HG03575 (cell line): ENCODE results near the gene CRYL1.

Experiments
- ATAC-seq: cut with Tn5 transposase; IDR thresholded peaks from one replicate; pipeline ENCODE4 v1.9.1; 2021; ENCODE audit not compliant: unreplicated experiment, insufficient number of reproducible peaks, low FRiP score; ENCODE audit errors: extremely low read depth

CRYL1 gene, protein sequence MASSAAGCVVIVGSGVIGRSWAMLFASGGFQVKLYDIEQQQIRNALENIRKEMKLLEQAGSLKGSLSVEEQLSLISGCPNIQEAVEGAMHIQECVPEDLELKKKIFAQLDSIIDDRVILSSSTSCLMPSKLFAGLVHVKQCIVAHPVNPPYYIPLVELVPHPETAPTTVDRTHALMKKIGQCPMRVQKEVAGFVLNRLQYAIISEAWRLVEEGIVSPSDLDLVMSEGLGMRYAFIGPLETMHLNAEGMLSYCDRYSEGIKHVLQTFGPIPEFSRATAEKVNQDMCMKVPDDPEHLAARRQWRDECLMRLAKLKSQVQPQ

DNA sequence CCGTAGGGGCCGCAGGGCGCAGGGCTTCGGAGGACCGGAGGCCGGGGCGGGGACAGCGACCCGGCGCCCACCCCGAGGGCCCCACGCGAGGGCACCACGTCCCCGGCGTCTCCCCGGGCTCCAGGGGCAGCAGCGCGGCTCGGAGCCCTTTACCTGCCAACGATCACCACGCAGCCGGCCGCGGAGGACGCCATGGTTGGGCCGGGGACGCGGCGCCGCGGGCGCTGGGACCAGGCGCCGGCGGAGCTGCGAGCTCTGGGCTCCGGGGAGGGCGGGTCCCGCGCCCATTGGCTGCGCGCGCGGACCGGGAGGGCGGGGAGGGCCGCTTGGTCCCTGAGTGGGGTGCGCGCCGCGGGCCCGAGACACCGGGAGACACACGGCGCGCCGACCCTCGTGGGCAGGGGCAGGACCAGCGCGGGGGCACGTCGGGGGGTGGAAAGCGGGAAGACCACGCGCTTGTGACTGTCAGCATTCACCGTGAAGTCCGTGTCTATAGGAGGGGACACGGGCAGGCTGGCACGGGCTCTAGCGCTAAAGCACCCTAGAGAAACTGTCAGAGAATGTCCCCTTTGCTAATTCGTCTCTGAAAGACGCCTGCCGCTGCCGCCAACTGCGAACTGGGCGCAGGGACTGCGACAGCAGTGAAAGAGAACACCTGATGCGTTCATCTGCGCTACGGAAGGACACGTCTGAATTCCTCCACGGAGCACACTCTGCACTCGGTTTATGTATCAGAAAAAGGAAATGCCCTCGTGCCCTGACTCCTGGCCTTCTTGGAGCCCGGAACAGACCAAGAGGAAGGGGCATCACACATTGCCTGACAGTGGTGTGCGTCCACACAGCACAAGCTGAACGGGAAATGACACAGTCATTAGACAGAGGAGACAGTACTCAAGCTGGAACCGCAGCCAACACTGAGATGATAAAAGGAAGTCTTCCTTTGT, at the start of gene CRYL1:
Gene CRYL1, minus strand, starts transcription at position 257 of the 944 bp plus-strand sequence. Its CDS starts 63 bp downstream, at position 194.
- no peak for ATAC-seq

DNA sequence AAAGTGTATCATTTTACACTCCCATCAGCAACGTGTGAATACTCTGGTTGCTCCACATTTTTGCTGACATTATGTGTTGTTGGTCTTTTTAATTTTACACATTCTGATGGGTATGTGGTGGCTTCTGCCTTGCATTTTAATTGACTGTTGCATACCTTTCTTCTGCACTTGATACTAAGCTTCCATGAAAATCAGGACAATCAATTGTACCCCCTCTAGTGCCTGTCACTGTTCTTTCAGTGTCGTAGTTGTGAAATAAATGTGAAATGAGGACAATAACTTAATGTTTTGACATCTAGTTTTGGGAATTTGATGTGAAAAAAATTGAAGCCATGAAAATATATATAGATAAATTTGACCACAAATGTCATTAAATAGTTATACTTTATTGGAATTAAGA, 48.0 kb upstream of the CRYL1 start:
- no peak for ATAC-seq

DNA sequence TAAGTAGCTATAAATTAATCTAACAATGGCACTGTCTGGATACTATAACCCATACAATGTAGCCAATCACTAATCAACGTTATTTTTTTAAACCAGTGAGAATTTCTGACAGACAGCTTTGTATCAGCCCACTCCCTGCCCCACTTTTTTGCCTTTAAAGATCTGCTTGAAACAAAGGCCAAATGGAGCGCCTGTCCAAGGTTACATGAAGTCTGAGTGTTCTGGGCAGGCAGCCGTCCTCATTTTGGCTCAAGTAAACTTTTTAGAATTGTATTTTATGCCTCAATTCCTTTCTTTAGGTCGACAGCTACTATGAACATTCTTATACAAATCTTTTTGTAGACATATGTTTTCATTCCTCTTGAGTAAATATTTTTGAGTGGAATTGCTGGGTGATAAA, 47.5 kb upstream of the CRYL1 start:
- ATAC-seq: no peak

DNA sequence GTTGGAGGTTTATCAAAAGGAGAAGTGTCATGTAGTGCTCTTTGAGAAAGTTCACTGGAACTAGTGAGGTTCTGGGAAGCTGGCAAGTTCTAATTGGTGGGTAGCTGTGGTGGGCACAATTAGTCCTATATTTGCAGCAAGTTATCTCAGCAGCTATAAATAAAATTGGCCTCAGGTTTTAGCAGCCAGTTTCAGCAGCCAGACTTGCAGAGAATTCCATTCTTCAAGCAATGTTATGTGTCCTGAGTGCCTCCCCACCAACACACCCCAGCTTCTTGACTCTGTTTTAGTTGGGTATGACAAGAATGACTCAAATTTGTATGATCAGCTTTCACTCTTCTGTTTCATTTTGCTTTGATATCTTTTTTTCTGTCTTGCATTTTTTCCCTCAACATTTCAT, 46.0 kb upstream of the CRYL1 start:
- ATAC-seq: no peak

DNA sequence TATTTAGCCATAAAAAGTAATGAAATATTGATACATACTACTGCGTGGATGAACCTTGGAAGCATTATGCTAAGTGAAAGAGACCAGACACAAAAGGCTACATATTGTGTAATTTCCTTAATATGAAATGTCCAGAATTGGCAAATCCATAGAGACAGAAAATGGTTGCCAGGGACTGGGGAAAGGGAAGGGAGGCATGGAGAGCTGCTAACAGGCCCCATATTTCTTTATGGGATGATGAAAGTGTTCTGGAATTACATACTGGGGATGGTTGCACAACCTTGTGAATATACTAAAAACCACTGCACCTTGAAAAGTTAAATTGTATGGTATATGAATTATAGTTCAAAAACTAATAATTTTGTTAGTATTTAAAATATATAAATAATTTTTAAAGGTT, 44.9 kb upstream of the CRYL1 start:
- ATAC-seq: no peak

DNA sequence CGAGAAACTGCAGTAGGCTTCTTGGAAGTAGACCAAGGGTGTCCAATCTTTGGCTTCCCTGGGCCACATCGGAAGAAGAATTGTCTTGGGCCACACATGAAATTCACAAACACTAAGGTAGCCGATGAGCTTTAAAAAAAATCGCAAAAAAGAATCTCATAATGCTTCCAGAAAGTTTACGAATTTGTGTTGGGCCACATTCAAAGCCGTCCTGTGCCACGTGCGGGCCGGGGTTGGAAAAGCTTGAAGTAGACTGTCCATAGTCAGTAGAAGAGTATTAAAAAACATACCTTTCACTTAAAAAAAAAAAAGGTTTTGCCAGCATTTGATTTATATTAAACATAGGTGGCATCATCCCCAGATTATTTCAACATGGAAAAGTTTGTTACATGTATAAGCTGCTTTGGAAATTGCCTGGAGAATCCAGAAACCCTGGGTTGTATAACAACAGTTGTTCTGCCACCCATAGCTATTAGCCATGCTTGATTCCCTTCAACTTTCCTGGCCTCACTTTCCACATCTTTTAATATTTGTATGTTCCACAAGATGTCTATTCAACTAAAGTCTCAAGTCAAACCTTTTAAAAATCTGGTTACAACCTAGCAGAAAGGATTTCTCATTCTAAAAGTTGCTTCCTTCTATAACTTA, 42.3 kb upstream of the CRYL1 start:
- ATAC-seq: no peak

DNA sequence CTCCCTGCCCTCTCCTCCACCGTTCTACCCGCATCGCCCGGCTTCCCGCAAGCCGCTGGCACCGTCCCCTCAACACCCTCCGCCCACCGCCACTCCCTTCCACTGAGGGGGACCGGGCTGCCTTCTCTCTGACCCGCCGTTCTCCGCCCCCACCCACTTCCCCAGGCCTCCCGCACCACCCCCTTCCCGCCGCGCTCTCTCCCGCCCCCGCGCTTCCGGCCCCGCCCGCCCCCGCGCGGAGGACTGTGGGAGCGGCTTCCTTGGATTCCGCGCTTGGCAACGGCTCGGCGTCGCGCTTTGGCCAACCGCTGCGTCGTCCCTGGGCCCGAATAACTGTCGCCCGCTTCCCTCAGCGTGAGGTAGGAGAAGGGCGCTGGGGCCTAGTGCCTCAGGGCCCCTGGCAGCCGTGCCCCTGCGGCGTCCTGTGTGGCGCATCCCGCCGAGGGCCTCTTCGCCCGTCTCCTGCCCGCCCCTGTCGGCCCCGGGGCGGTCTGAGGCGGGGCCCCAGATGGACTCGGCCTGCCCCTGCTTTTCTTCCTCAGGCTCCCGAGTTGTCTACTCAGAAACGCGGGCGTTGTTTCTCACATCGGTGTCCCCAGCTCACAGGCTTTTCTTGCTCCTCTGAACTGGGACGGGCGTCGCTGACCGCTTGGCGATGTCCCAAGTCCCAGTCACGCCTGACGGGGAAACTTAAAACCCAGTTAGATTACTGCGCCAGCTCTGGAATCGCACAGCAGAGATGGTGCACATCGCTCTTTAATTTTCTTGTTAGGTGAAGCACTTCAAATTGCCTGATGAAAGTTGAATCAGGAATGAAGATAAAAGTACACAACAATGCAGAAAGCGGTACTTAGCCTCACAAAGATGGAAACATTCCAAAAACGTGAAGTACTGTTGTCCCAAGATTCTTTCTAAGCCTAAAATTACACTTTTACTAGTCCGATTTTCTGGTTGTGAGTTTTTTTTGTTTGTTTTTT, 41.5 kb upstream of the CRYL1 start, which contains the start of gene IFT88:
Gene IFT88, plus strand, starts transcription at position 260 of the 977 bp plus-strand sequence. CDS start 7,229 bp downstream, outside the sequence.
- no peak for ATAC-seq

DNA sequence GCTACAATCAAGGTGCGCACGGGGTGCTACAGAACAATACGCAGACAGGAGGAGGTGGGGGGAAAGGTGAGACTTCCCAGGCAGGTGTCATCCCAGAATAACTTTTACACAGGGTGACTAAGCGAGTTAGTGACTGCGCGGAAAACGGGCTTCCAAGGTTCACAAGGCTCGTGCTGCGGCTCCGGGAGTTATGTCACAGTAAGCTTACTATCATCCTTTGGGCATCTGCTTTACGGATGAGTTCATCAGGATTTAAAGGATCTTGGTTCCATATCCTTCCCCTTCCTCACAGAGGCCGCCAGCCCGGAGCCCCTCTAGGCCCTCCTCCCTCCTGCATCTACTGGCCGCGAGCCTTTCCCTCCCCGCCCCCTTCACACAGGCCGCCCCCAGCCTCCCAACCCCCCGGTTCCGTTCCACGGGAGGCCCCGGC, 40.8 kb upstream of the CRYL1 start:
- ATAC-seq: no peak

DNA sequence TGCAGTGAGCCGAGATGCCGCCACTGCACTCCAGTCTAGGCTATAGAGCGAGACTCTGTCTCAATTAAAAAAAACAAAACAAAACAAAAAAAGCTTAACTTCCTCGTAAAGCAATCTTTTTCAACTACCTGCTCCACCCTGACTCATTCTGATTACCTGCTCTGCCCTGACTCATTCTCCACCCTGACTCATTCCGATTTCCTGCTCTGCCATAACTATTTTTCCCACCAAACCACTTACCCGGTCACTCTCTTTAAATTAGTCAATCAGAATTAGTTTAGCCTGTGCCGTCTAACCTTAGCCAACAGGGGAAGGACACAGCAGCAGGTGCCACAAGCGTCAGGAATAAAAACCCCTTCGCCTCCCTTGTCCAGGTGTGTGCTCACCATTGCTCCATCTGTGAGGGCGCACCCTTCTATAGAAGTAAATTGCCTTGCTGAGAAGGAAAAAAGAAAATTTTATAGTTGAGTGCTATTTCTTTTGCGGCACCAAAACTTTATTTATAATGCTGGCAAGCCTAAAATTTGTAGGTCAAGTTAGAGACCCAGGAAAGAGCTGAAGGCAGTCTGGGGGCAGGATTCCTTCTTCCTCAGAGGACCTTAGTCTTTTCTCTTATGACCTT, 39.6 kb upstream of the CRYL1 start:
- no peak for ATAC-seq

DNA sequence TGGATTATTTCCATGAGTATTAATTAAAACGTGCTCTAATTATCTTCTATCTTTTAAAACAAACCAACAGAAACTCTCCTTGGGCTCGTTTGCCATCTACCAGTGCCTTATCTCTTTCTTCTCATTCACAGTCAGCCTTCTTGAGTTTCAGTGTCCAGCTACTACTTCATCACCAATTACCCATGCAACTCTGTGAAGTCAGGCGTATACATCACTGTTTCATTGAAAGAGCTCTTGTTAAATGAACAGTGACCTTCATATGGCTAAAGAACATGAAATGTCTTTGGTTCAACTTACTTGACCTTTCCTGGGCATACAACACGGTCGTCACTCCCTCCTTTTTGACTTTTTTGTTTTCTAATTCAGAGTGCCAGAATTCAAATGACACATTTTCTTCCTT, 36.1 kb upstream of the CRYL1 start:
- no peak for ATAC-seq

DNA sequence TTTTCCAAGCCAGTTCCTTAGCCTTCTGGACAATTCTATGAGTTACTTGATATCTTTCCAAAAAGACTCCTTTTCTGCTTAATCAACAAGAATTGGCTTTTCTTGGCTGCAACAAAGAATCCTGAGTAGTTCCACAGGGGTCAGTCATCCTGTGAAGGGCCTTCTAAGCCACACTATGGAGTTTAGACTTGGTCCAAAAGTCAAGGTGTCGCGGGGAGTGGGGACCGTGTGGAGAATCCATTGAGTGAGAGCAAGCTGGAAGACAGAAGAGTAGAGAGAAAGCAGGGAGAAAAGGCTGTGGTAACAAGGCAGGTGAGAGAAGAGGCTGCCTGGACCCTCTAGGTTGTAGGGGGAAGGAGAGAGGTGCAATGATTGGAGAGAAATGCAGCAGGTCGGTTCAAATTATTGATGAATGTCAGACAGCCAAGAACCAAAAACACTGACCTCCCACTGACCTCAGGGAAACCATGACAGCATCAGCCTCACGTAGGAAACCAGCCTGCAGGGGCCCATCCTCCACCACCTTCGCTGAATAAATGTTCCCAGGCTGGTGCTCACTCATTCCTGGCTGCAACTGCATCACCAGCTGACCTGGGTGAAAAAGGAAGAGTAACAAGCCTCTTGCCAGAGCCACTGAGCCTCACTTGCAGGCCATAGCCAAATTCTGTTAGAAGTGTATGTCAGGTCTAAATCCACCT, 34.2 kb upstream of the CRYL1 start:
- ATAC-seq: no peak

DNA sequence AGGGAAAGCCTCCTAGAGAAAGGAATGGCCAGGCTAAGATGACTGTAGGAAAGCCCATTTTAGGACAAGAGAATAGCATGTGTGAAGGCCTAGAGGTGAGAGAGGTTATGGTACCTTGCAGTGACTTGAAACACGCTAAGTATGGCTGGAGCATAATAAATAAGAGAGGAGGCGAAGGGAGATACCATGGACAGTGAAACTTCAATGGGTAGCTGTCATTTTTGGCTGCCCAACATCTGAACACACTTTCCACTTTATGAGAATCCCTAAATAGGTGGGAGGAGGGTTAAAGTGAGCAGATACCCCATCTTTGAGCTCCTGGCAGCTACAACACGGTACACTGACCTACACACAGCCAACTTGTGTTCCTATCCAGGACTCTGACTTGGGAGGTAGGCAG, 33.3 kb upstream of the CRYL1 start:
- ATAC-seq: no peak

DNA sequence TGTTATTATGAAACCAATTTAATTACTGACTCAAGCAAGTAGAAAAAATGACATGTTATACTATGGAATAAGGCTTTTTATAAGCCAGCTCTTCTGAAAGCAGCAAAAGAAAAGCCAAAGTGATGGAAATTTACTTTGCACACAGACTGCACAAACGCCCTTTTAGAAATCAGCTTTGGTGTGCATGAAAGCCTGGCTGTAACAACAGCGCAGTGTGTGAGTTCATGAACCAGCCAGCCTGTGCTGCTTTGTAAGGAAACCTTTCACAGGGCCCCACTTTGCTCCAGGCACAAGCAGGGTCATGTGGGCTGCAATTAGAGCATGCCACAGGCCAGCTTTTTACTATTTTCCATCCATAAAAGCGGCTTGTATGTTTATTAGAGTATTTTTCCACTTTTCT, 27.7 kb upstream of the CRYL1 start:
- ATAC-seq: no peak

DNA sequence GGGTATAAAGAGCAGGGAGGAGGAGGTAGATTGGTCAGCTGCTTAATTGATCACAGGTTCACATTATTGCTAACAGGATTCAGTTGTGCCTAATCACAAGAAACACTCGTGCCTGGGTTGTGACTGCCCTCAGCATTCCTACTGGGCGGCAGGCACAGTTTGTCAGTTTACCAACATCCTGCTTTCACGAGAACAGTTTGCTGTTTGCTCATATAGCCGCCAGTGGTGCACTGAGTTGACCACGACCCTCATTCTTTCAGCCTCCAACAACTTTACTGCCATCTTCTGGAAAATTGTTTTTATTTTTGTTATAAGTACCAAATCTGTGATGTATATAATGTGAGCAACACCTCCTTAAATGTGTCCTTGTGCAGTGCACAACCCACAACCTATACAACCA, 25.1 kb upstream of the CRYL1 start:
- ATAC-seq: no peak

DNA sequence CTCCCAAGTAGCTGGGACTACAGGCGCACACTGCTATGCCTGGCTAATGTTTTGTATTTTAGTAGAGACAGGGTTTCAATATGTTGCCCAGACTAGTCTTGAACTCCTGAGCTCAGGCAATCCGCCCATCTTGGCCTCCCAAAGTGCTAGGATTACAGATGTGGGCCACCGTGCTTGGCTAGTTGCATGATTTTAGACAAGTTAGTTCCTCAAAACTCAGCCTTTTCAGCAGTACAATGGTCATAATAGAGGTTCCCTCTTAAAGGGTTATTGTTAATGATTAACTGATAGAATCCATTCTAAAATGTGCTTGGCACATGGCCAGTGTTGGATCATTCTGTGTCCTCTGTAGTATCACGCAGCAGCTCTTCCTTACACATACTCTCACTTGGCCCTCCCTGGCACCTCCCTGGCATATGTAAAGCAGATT, 21.8 kb upstream of the CRYL1 start:
- ATAC-seq: no peak

DNA sequence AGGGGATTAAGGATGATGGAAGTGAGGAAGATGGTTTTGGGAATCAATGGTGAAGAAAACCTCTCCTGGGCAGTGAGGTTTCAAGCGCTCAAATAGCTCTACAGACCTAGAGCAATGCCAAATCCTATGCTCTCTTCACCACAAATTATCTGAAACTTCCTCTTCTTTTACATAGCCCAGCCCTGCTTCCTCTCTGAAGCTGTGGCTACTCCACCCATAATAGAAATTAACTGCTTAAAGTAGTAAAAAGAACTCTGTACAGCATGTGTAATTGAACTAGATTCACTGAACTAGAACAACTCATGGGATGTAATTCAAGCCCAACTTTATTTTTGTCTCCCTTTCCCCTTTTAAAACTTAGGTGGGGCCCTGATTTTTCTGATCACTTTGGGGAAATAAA, 20.9 kb upstream of the CRYL1 start:
- no peak for ATAC-seq

DNA sequence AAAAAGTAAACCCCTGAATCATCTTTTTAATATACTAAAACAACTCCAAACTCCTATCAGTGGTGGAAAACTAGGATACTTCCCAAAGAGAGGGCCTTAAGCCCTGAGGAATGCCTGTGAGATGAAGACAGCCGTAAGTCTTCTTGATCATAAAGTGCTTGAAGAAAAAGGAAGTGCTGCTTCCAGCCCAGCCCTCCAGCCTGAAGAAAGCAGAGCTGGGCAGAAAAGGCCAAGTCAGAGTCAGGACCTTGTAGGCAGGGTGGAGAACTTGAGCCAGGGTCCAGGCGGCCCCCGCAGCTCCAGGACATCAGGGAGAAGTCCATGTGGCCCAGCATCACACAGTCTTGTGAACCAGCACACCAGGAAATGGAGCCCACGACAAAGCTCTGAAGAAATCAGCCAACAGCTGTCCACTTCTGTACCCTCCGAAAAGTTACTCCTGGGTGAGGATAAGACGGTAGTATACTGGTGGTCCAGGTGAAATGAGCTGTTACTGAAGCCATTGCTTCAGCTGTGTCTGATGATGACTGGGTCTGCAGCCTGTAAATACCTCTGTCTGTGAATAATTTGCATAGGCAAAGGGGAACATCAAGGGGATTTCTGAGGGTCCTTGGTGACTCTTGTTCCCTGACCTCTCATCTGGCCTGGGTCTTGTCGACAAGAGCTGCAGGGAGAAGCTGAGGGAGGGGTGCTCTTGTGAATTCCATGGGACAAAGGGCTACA, 18.7 kb upstream of the CRYL1 start:
- no peak for ATAC-seq
